A673 (cell line): Measurements from ENCODE around the gene EYS. TPM values are rescaled to one million over a fixed set of nuclear protein-coding genes. Genes with fewer than 3 reads are reported as not detected.
"Not testable (repeated sequence)": the region's sequence is repeated elsewhere in the genome, so short reads cannot be mapped to it uniquely, and the experiment has no call there.

Source experiments
- BruUV-seq: library from RNA; stranded (reverse); fragments of 400-500 nt; replicated peaks from 2 replicates; lab custom pipeline; 2021; lab: Mats Ljungman, UMichigan
- CTCF ChIA-PET: fragments of 300-600 bp; sonication (Branson Sonifier 250); formaldehyde crosslinking; loops from one replicate; lab custom pipeline; 2022; ENCODE audit warnings: antibody characterized with exemption; lab: Charles Lee
- POLR2A ChIA-PET: fragments of 300-600 bp; sonication (Branson Sonifier 250); formaldehyde crosslinking; loops from one replicate; lab custom pipeline; 2022; ENCODE audit warnings: antibody characterized with exemption; ENCODE audit not compliant: low non-redundant PET; lab: Charles Lee
- DNase-seq: peaks from one replicate; pipeline ENCODE4 v3.0.0-alpha.2; 2015; ENCODE audit warnings: low spot score
- H3K27ac ChIP-seq: fragments of 200-600 bp; sonication (generic); 2 replicates; pipeline ENCODE4 v1.5.1; 2016; ENCODE audit warnings: mixed run types, low read depth, mild to moderate bottlenecking, mixed read lengths, antibody characterized with exemption, low read length; ENCODE audit not compliant: poor library complexity, severe bottlenecking
- H3K27me3 ChIP-seq: fragments of 200-600 bp; sonication (generic); replicated peaks from 2 replicates; pipeline ENCODE4 v1.6.1; 2017; ENCODE audit warnings: mixed run types, low read depth, mild to moderate bottlenecking, mixed read lengths, antibody characterized with exemption, low read length; ENCODE audit not compliant: insufficient read depth, poor library complexity
- H3K36me3 ChIP-seq: fragments of 200-600 bp; sonication (generic); 2 replicates; pipeline ENCODE4 v1.6.1; 2016; ENCODE audit warnings: mixed run types, mild to moderate bottlenecking, mixed read lengths, antibody characterized with exemption, low read length; ENCODE audit not compliant: insufficient read depth, poor library complexity, severe bottlenecking
- H3K4me1 ChIP-seq: fragments of 200-600 bp; sonication (generic); 2 replicates; pipeline ENCODE4 v1.6.1; 2017; ENCODE audit warnings: mixed run types, mild to moderate bottlenecking, mixed read lengths, antibody characterized with exemption, low read length; ENCODE audit not compliant: insufficient read depth, poor library complexity, severe bottlenecking
- H3K4me3 ChIP-seq: fragments of 200-600 bp; sonication (generic); 2 replicates; pipeline ENCODE4 v1.5.1; 2016; ENCODE audit warnings: low read depth, mixed run types, mild to moderate bottlenecking, mixed read lengths, low read length; ENCODE audit not compliant: poor library complexity, severe bottlenecking
- H3K9me3 ChIP-seq: fragments of 200-600 bp; sonication (generic); 2 replicates; pipeline ENCODE4 v1.6.1; 2016; ENCODE audit warnings: mixed run types, low read depth, mild to moderate bottlenecking, mixed read lengths, antibody characterized with exemption, low read length; ENCODE audit not compliant: poor library complexity, severe bottlenecking
- CTCF ChIP-seq: fragments of 300-800, 200-600 bp; sonication (generic); conservative IDR thresholded peaks from 2 replicates; pipeline ENCODE4 v1.5.1; 2017; ENCODE audit warnings: low read depth, mild to moderate bottlenecking, antibody characterized with exemption, low read length, moderate library complexity, mixed read lengths
- EZH2 ChIP-seq: fragments of 200-600 bp; sonication (generic); IDR thresholded peaks from 2 replicates; pipeline ENCODE4 v1.6.1; 2017; ENCODE audit warnings: borderline replicate concordance, low read depth, mild to moderate bottlenecking, mixed read lengths, antibody characterized with exemption, low read length; ENCODE audit not compliant: poor library complexity, severe bottlenecking
- intact Hi-C: fragments of 100-400 bp; cut with micrococcal nuclease; formaldehyde crosslinking; loops from one replicate; pipeline ENCODE4 v1.10.0; 2022; ENCODE audit not compliant: unreplicated experiment
- total RNA-seq: library from RNA; stranded (reverse); gene quantifications from 2 replicates; pipeline ENCODE4 v1.2.3, GENCODE V29; 2021

EYS gene
- total RNA-seq, 1 experiment from 2014 or later = 0.47 TPM

GRCh38 chr6:63968650-63969049 lies 1738.4 kb downstream of the EYS start:
- Histone ChIP-seq H3K27me3 (no peaks in the 10 kb centered on the region), H3K4me1 (no peaks in the 10 kb centered on the region), H3K9me3 (no peaks in the 10 kb centered on the region), H3K27ac (no peak overlapping the region), H3K4me3 (no peak overlapping the region), H3K36me3 (no peaks in the 10 kb centered on the region)
- CTCF ChIA-PET = no interaction called here
- no peak for TF ChIP-seq EZH2
- TF ChIP-seq CTCF = no peak
- POLR2A ChIA-PET = no interaction called here
- no TSS peak for BruUV-seq
- DNase-seq = no peak
- intact Hi-C loops = no loop called here

- POLR2A ChIA-PET = no interaction called here
- Histone ChIP-seq H3K27ac (no peak overlapping the region), H3K27me3 (no peaks in the 10 kb centered on the region), H3K9me3 (no peaks in the 10 kb centered on the region), H3K4me1 (no peaks in the 10 kb centered on the region), H3K4me3 (no peak overlapping the region), H3K36me3 (no peaks in the 10 kb centered on the region)
- no peak for TF ChIP-seq EZH2
- no peak for TF ChIP-seq CTCF
- no peak for DNase-seq
- intact Hi-C loops = no loop called here
- no TSS peak for BruUV-seq
- CTCF ChIA-PET = no interaction called here
Measured at GRCh38 chr6:63964366-63964765, 1742.7 kb downstream of the EYS start.

GRCh38 chr6:63963769-63964315 lies 1743.2 kb downstream of the EYS start:
- no peaks in the 10 kb centered on the region for H3K36me3 ChIP-seq
- no peaks in the 10 kb centered on the region for H3K4me1 ChIP-seq
- no peaks in the 10 kb centered on the region for H3K9me3 ChIP-seq
- DNase-seq = no peak
- no peaks in the 10 kb centered on the region for H3K27me3 ChIP-seq
- intact Hi-C loops = no loop called here
- H3K4me3 ChIP-seq = no peak overlapping the region
- no TSS peak for BruUV-seq
- ChIA-PET POLR2A (no interaction called here), CTCF (no interaction called here)
- H3K27ac ChIP-seq = no peak overlapping the region
- TF ChIP-seq CTCF = 0 out of 2 replicates have a peak, but pooled peaks have one; percentile 20
- TF ChIP-seq EZH2 = no peak

GRCh38 chr6:63953336-63954021 lies 1753.5 kb downstream of the EYS start:
- BruUV-seq, H3K27ac ChIP-seq, intact Hi-C loops, DNase-seq, H3K9me3 ChIP-seq, POLR2A ChIA-PET, H3K4me1 ChIP-seq, H3K36me3 ChIP-seq, CTCF ChIA-PET, H3K27me3 ChIP-seq, H3K4me3 ChIP-seq: not testable (repeated sequence)
